NCI-H446 treated with DMSO at 0.1 percent for 48 hours (cell line): ENCODE results near the gene MARCHF2.
A peak's percentile ranks its signal among the peaks of the same experiment; 100 is the strongest.
"Not testable (repeated sequence)": the region's sequence is repeated elsewhere in the genome, so short reads cannot be mapped to it uniquely, and the experiment has no call there.

Experiments used
- DNase-seq: peaks from one replicate; lab custom pipeline; 2025; lab: John Stamatoyannopoulos, UW

Gene MARCHF2

DNA sequence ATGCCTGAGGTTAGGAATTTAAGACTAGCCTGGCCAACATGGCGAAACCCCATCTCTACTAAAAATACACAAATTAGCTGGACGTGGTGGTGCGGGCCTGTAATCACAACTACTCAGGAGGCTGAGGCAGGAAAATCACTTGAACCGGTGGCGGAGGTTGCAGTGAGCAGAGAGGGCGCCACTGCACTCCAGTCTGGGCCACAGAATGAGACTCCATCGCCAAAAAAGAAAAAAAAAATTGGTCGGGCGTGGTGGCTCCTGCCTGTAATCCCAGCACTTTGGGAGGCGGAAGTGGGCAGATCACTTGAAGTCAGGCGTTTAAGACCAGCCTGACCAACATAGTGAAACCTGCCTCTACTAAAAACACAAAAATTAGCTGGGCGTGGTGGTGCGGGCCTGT is 2.4 kb upstream of the MARCHF2 start:
- not testable (repeated sequence) for DNase-seq

DNA sequence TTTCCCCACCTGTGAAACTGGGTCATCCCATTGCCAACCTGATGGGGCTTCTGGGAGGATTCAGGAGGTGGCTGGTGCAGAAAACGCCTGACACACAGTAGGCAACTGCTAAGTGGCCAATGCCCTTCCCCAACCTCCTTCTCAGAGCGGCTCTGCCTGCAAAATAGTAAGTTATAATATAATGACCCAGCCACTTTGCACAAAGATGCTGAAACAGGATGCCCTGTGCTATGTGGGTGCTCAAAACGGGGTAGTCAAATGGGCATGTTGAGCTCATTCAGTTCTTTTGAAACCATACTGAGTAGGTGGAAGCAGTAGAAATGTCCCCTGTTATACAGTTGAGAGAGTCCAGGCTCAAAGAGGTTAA is 507 bp downstream of the MARCHF2 start:
- DNase-seq, result no peak

DNA sequence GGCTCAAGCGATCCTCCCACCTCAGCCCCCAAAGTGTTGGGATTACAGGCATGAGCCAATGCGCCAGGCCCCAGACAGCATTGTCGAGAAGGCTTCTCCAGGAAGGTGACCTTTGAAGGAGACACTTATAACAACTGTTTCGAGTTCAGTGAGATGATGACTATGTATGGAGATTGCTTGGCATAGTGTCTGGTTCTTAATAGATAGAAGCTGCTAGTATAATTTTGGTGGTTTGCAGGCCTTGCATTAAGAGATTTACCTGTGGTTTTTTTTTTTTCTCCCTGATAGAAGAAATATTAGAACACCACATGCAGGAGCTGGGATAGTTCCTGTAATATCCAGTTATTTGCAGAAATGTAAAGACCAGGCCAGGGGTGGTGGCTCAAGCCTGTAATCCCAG is 3.7 kb downstream of the MARCHF2 start:
- no peak for DNase-seq

DNA sequence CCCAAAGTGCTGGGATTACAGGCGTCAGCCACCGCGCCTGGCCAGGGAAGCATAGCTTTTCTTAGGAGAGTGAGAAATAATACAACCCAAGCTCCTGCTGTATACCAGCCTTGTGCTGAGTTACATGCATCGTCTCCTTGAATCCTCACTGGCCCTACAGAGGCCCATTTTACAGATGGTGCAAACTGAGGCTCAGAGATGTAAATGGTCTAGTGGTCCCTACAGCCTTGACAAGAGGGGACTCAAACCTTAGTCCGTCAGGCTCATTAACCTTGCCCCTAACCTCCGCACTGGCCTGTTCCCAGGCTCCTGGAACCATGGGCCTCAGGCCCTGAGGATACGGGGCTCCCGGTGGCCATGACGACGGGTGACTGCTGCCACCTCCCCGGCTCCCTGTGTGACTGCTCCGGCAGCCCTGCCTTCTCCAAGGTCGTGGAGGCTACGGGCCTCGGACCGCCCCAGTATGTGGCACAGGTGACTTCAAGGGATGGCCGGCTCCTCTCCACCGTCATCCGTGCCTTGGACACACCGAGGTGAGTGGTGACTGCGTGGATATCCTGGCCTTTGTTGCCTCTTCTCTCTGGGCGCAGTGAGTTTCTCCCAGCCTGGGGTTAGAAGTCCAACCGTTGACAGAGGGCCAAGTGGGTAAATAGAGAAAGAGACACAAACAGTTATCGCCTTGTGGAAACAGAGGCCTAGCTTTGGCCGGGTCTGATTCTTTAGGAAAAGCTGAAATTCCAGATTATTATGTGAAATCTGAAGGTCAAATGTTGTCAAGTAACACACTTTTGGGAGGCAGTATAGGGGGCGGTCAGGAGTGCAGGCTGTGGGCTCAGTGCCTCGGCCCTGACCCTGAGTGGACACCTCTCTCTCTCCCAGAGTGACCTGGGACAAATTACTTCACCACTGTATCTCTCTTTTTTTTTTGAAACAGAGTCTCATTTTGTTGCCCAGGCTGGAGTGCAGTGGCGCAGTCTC is 8.7 kb downstream of the MARCHF2 start:
- no peak for DNase-seq

DNA sequence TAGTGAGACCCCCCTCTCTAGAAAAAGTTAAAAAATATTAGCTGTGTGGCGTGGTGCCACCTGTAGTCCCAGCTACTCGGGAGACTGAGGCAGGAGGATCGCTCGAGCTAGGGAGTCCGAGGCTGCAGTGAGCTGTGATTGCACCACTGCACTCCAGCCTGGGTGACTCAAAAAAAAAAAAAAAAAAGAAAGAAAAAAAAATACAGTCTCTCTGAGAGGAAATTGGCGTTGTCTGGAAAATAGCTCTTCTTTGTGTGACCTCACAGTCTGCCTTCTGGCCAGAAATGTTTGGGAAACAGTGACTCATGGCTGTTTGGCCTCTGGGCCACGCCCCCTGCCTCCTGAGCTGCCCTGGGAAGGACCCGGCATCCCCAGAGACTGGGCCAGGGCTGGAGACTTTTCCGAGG is 10.7 kb downstream of the MARCHF2 start:
- DNase-seq, result peak; percentile 59

DNA sequence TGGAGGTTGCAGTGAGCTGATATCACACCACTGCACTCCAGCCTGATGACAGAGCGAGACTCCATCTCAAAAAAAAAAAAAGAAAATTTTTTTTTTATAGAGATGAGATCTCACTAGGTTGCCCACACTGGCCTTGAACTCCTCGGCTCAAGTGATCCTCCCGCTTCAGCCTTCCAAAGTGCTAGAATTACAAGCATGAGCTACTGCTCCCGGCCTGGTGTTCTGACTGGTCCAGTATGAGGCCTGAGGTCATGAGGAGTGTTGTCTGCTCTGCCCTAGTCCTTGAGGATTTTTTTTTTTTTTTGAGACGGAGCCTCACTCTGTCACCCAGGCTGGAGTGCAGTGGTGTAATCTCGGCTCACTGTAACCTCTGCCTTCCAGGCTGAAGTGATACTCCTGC is 12.2 kb downstream of the MARCHF2 start:
- DNase-seq, result not testable (repeated sequence)

DNA sequence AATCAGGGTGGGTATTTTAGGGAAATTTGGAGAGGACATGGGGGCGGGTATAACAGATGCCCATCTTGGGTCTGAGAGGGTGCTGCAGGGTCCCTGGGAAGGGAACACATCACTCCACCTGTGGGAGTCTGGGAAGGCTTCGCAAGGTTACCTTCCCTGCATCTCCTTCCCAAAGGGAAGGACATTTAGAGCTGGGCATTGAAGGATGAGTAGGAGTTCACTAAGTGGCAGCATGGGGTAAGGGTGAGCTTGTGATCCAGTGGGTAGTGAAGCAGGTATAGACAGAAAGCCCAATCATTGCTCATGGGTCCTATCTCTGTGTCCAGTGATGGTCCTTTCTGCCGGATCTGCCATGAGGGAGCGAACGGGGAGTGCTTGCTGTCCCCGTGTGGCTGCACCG is 13.2 kb downstream of the MARCHF2 start:
- DNase-seq, result no peak

DNA sequence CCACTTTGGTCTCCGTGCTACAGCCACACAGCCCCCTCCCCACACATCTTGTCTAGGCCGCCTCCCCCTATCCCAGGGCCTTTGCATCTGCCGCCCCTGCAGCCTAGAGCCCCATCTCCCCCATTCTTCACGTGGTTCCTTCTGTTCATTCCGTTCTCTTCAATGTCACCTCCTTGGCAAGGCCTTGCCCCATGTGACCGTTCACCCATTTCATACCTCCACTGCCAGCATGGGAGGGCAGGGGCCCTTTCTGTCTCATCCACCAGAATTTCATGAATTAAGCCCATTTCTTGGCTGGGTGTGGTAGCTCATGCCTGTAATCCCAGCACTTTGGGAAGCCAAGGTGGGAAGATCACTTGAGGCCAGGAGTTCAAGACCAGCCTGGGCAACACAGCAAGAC is 15.9 kb downstream of the MARCHF2 start:
- no peak for DNase-seq

DNA sequence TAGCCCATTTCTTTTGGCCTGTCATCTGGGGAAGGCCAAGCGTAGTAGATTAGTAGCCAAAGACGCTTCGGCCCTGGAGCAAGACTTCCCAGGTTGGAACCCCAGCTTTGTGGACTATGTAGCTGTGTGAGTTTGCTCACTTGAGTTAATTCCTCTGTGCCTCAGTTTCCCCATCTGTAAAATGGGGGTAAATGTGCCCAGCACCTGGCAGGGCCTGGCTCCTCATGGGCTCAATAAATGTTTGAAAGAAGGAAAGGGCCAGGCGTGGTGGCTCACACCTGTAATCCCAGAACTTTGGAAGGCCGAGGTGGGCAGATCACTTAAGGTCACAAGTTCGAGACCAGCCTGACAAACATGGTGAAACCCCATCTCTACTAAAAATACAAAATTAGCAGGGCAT is 16.7 kb downstream of the MARCHF2 start:
- no peak for DNase-seq

DNA sequence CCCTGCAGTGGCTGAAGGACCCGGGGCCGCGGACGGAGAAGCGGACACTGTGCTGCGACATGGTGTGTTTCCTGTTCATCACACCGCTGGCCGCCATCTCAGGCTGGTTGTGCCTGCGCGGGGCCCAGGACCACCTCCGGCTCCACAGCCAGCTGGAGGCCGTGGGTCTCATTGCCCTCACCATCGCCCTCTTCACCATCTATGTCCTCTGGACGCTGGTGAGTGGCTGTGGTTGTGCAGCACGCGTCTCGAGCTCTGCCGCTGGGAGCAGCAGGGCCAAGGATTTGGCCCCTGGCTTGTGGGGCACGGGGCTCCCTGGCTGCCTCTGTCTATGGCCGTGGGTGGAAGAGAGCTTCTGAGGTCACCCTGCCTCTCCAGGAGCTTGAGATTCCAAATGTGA is 17.5 kb downstream of the MARCHF2 start:
- DNase-seq, result no peak

DNA sequence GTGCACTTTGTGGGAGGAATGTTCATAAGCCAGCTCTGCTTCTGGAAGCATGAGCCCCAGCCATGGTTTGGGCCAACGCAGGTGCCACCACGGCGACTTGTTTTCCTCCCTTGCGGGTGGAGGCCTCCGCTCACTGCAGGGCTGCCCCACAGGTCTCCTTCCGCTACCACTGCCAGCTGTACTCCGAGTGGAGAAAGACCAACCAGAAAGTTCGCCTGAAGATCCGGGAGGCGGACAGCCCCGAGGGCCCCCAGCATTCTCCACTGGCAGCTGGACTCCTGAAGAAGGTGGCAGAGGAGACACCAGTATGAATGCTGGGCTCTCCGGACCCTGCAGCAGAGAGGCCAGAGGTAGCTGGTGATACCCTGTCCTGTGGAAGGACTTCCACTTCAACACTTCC is 25.1 kb downstream of the MARCHF2 start:
- no peak for DNase-seq

DNA sequence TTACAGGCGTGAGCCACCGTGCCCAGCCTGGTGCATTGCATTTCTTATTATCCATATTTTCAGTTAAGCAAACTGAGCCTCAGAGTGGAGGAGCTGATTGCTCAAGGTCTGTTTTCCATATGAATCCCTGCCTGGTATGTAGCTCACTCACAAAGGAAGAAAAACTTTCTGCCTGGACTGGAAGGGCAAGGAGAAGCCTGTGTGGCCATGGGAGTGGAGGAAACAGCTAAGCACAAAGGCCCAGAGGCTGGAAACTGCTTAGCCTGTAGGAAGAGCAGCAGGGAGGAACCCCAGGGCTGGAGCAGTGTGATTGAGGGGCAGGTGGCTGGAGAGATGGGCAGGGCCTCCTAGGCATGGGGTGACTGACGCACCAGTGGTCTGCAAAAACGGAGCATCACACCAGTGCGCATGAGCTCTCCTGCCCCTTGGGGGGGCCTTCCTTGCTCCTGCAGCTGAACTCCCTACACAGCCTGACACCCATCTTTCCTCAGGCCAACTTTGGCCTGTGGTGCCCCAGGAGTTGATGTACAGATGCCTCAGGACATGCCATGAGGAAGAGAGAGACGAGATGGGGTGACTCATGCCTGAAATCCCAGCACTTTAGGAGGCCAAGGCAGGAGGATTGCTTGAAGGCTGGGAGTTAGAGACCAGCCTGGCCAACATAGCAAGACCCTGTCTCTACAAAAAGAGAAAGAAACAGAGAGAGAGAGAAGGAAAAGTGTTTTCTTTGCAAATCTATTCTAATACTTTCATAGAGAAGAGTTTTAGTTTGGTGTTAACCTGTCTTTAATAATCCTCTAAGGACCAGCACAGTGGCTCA is 28.8 kb downstream of the MARCHF2 start:
- no peak for DNase-seq

DNA sequence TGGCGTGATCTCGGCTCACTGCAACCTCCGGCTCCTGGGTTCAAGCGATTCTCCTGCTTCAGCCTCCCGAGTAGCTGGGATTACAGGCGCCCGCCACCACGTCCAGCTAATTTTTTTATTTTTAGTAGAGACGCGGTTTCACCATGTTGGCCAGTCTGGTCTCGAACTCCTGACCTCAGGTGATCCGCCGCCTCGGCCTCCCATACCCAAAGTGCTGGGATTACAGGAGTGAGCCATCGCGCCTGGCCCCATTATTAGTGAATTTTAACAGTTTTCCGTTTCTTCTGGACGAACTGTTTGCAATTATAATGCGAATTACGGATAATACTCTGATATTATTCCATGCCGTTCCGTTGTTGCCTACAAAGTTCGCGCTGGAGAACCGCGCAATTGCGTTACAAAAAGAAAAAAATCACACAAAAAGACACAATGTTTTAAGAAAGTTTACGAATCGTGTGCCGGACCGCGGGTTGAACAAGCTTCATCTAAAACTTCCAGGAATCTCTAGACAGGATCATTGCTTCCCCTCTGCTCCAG is 31.1 kb downstream of the MARCHF2 start:
- DNase-seq, result not testable (repeated sequence)

DNA sequence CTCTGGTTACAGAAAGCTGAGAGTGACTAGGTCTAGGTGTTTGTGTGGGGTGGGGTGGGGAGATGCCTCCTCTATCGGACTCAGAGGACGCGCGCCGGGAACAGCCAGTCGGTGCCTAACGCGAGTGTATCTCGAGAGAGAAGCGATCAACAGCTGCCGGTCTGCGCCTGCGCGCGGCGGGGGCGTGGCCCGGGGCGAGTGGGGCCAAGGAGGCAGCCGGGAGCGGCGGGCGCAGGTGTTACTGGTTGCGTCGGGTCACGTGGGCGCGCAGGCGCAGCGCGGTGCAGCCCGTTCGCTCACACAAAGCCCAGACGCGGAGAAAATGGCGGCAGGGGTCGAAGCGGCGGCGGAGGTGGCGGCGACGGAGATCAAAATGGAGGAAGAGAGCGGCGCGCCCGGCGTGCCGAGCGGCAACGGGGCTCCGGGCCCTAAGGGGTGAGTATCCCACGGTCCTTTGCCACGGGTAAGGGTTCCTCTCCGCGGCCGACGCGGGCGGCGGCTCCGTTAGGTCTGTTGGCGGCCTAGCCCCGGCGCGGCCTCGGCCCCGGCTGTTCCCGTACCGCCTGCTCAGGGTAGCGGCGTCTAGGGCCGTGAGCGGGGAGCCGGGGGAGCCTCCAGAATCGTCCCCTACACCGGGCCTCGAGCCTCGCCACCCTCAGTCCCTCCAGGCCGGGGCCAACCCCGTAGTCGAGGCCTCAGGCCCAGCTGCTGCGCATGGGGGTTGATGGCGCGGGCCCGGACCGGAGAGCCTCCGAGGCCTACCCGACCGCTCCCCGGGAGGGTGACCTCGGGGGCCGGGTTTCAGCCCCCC is 31.8 kb downstream of the MARCHF2 start, which contains the start of gene HNRNPM:
TSS of gene HNRNPM (plus strand) at position 299 of the 811 bp plus-strand sequence. CDS start at position 323, 24 bp downstream.
- peak; percentile 94 for DNase-seq

DNA sequence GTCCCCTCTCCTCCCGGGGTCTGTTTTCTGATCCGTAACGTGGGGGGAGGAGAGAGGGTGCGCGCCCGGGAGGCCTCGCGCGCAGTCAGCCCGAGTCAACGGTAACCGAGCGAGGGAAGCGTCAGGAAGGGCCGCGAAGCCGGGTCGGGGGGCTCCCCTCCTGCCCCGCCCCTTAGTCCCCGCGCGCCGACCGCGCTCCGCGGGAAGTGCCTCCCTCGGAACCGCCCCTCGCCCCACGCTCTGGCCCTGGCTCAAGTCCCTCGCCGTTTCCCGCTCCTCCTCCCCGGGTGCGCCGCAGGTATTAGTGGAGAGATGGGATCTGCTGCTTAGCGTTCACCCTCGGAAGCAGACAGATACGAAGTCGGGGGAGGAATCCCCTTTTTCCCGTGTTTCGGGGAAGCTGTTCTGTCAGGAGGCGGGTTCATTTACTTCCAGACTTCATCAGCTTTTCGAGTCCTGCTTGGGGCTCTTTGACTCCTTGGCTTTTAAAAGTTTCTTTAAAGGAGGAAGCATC is 32.4 kb downstream of the MARCHF2 start:
- DNase-seq, result no peak

DNA sequence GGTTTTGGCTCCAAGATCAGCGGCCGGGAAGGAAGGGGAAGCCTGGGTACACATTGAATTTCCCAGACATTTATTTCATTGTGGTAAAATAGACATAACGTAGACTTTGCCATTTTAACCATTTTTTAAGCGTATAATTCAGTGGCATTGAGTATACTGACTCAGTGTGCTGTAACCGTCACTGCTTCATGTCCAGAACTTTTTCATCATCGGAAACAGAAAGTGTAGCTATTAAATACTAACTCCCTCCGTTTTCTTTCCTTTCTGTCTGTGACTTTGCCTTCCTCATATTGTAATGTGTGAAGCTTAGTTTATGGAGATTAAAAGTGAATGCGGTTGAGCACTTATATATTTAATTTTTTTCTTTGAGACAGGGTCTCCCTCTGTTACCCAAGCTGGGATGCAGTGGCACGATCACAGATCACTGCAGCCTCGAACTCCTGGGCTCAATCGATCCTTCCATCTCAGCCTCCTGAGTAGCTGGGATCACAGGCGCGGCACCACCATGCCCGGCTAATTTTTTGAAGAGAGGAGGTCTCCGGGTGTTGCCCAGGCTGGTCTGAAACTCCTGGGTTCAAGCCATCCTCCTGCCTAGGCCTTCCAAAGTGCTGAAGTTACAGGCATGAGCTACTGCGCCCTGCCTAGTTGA is 33.1 kb downstream of the MARCHF2 start:
- no peak for DNase-seq

DNA sequence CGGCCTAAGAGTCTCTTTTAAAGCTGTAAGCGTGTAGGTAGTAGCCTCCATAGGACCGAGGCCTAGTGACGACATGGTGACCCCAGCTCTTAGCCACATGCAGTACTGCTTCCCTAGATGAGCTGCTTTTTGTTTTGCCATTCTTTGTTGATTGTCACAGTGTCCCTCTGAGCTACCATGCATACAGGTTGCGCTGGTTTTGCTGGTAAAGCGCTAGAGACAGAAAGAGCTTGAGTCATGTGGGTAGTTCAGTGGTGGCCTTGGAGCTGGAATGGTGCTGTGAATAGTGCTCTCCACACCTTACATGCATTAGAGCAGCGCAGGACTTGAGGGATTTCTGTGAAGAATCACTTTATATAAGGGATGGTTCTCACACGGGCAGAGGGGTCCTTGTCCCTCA is 36.7 kb downstream of the MARCHF2 start:
- DNase-seq, result no peak

DNA sequence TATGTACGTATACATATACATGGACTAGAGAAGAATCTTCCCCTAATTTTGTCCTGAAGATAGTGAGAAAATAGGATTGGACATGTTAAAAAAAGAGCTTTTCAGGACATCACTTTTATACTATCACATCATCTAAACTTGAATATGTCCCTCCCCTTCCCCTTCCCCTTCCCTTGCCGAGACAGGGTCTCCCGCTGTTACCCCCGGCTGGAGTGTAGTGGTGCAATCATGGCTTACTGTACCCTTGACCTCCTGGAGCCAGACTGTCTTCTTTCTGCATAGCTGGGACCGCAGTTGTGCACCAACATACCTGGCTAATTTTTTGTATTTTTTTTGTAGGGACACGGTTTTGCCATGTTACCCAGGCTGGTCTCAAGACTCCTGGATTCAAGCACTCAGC is 38.3 kb downstream of the MARCHF2 start:
- no peak for DNase-seq

DNA sequence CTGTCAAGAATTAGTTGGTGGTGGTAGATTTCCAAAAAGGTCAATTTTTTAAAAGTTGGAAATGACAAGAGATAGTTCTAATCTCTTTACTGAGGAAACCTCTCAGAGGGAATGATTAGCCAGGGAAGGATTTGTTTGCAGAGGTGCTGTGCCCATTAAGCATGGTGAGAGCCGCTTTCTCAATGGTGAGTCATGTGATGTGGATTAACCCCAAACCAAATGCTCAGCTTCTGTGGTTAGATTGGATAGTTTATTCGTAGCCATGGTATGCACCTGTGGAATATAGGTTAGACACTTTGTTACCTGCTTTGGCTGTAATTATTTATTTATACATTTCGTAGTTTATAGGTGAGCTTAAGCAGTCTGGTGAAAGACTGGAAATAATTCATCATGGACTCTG is 38.8 kb downstream of the MARCHF2 start:
- DNase-seq, result no peak

DNA sequence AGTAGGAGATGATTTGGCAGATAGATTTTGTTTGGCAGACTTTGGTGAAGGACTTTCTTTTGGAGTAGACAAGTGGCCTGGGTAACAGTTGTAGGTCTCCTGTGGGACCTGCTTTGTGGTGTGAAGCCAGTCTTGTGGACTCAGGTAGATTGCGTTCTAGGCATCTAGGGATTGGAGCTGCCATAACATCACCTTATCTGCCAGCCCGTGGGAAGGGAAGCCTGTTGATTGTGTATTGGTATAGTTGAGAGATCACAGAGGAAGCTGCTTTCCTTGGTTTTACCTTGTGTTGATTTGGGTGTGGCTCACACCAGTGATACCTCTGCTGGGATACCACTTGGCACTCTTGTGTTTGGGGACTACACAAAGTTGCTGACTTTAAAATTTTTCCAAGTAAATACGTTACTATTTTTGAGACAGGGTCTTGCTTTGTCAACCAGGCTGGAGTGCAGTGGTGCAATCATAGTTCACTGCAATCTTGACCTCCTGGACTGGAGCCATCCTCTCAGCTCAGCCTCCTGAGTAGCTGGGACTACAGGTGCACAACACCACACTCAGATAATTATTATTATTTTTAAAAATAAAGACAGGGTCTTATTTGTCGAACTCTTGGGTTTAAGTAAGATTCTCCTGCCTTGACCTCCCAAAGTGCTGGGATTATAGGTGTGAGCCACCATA is 39.5 kb downstream of the MARCHF2 start:
- DNase-seq, result no peak
